DOHH2 (cell line): Measurements from ENCODE around the gene IST1.

Experiments
- H3F3A ChIP-seq: fragments of 200-600 bp; sonication (generic), shearing (Covaris generic); 2 replicates; pipeline ENCODE4 v1.6.0; 2016; ENCODE audit warnings: antibody characterized with exemption, mild to moderate bottlenecking; ENCODE audit not compliant: control insufficient read depth, insufficient read depth
- H3K27ac ChIP-seq: fragments of 200-600 bp; sonication (generic); 2 replicates; pipeline ENCODE4 v1.5.1; 2014; ENCODE audit warnings: low read depth, mild to moderate bottlenecking, low read length, moderate library complexity
- H3K27me3 ChIP-seq: fragments of 200-600 bp; sonication (generic); 2 replicates; pipeline ENCODE4 v1.6.1; 2014; ENCODE audit warnings: mild to moderate bottlenecking, low read length, mixed read lengths; ENCODE audit not compliant: control insufficient read depth
- H3K36me3 ChIP-seq: fragments of 200-600 bp; sonication (generic); 2 replicates; pipeline ENCODE4 v1.6.1; 2014; ENCODE audit warnings: mild to moderate bottlenecking, low read length, moderate library complexity, mixed read lengths; ENCODE audit not compliant: control insufficient read depth
- H3K4me1 ChIP-seq: fragments of 200-600 bp; sonication (generic); 2 replicates; pipeline ENCODE4 v1.6.1; 2014; ENCODE audit warnings: mild to moderate bottlenecking, low read length, mixed read lengths; ENCODE audit not compliant: control insufficient read depth
- H3K4me2 ChIP-seq: fragments of 200-600 bp; sonication (generic); 2 replicates; pipeline ENCODE4 v1.6.0; 2014; ENCODE audit warnings: mild to moderate bottlenecking, low read length, moderate library complexity
- H3K4me3 ChIP-seq: fragments of 200-600 bp; sonication (generic); 2 replicates; pipeline ENCODE4 v1.5.1; 2014; ENCODE audit warnings: mild to moderate bottlenecking, low read length, mixed read lengths
- H3K79me2 ChIP-seq: fragments of 200-600 bp; sonication (generic); 2 replicates; pipeline ENCODE4 v1.6.1; 2014; ENCODE audit warnings: mild to moderate bottlenecking, low read length, mixed read lengths; ENCODE audit not compliant: control insufficient read depth
- H3K9me2 ChIP-seq: fragments of 200-600 bp; sonication (generic); replicated peaks from 2 replicates; pipeline ENCODE4 v1.6.1; 2014; ENCODE audit warnings: mild to moderate bottlenecking, low read length, mixed read lengths; ENCODE audit not compliant: control insufficient read depth
- H3K9me3 ChIP-seq: fragments of 200-600 bp; sonication (generic); 2 replicates; pipeline ENCODE4 v1.6.1; 2014; ENCODE audit warnings: antibody characterized with exemption, low read length, mixed read lengths; ENCODE audit not compliant: control insufficient read depth, insufficient read depth
- H4K20me1 ChIP-seq: fragments of 200-600 bp; sonication (generic); 2 replicates; pipeline ENCODE4 v1.6.0; 2014; ENCODE audit warnings: low read depth, mild to moderate bottlenecking, antibody characterized with exemption, low read length, moderate library complexity; ENCODE audit not compliant: control insufficient read depth, insufficient read depth
- EZH2phosphoT487 ChIP-seq: fragments of 200-600 bp; sonication (generic); IDR thresholded peaks from 2 replicates; pipeline ENCODE4 v1.6.1; 2017; ENCODE audit warnings: borderline replicate concordance, mild to moderate bottlenecking, antibody characterized with exemption, low read length, moderate library complexity, mixed read lengths
- TF ChIP-seq, protein P1 (sequence below): fragments of 200-600 bp; sonication (generic); IDR thresholded peaks from one replicate; pipeline ENCODE4 v1.5.1; 2014; ENCODE audit warnings: antibody characterized with exemption, mild to moderate bottlenecking, low read depth, low read length; ENCODE audit not compliant: poor library complexity, severe bottlenecking

The IST1 gene

DNA sequence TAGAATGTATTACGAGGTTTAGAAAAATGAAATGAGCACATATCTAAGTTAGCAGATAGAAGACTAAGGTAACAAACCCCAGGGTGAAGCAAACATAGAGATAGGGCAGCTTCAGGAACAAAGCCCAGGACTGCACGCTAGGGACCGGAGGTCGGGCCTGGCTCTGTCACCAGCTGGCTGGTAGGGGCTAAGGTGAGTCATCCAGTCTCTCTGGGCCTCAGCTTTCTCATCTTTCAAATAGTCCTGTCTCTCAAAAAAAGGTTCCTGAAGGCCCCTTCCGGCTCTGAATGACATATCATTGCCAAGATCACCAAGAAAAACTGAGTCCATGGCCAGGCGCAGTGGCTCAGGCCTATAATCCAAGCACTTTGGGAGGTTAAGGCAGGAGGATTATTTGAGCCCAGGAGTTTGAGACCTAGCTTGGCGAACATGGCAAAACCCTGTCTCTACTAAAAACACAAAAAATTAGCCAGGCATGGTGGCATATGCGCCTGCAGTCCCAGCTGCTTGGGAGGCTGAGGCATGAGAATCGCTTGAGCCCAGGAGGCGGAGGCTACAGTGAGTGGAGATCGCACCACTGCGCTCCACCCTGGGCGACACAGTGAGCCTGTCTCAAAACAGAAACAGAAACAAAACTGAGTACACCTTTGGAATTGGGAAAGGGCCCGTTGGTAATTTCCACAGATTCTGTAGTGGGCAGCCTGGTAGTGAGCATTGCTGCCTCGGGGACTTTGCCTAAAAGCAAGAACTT, 78.9 kb downstream of the IST1 start:
- Histone ChIP-seq H4K20me1 (no peaks in the 10 kb centered on the region), H3K9me3 (no peaks in the 10 kb centered on the region), H3F3A (no peaks in the 10 kb centered on the region), H3K27ac (no peak overlapping the region), H3K4me2 (no peak overlapping the region), H3K4me3 (no peak overlapping the region), H3K27me3 (no peaks in the 10 kb centered on the region), H3K36me3 (no peaks in the 10 kb centered on the region), H3K4me1 (peaks cover 8% of the 10 kb centered on the region), H3K9me2 (no peaks in the 10 kb centered on the region), H3K79me2 (no peaks in the 10 kb centered on the region)
- TF ChIP-seq, protein P1, sequence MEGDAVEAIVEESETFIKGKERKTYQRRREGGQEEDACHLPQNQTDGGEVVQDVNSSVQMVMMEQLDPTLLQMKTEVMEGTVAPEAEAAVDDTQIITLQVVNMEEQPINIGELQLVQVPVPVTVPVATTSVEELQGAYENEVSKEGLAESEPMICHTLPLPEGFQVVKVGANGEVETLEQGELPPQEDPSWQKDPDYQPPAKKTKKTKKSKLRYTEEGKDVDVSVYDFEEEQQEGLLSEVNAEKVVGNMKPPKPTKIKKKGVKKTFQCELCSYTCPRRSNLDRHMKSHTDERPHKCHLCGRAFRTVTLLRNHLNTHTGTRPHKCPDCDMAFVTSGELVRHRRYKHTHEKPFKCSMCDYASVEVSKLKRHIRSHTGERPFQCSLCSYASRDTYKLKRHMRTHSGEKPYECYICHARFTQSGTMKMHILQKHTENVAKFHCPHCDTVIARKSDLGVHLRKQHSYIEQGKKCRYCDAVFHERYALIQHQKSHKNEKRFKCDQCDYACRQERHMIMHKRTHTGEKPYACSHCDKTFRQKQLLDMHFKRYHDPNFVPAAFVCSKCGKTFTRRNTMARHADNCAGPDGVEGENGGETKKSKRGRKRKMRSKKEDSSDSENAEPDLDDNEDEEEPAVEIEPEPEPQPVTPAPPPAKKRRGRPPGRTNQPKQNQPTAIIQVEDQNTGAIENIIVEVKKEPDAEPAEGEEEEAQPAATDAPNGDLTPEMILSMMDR = no peak
- TF ChIP-seq EZH2phosphoT487 = no peak
